ENCODE measurements around the gene ADGRL1. TPM values are rescaled to one million over a fixed set of nuclear protein-coding genes. Genes with fewer than 3 reads are reported as not detected.

Gene ADGRL1
- total RNA-seq, 2 experiments from 2014 or later, result 2.6 to 8.2 TPM

GRCh38 chr19:14136509-14137281 is 69.3 kb downstream of the ADGRL1 start, which contains the start of gene ASF1B:
ASF1B (minus strand) TSS chr19:14136589; CDS start chr19:14136456, 133 bp downstream.
- Histone ChIP-seq H3K9me3 (ENCODE audit: low read length) (no peaks in the 10 kb centered on the region), H3K79me2 (ENCODE audit: insufficient read depth, low read depth, low read length) (peaks cover 52% of the 10 kb centered on the region), H3K36me3 (ENCODE audit: insufficient read depth, low read length) (peaks cover 25% of the 10 kb centered on the region), H2AFZ (ENCODE audit: low read length) (peak within 1 kb of the TSS; percentile 82), H3K9me2 (ENCODE audit: insufficient read depth, low read length) (no peaks in the 10 kb centered on the region), H3K27ac (ENCODE audit: low read depth, low read length, poor library complexity, severe bottlenecking) (peak within 1 kb of the TSS; percentile 85), H3K4me1 (ENCODE audit: insufficient read depth, low read length, poor library complexity, severe bottlenecking) (peaks cover 21% of the 10 kb centered on the region), H3K4me3 (ENCODE audit: low read depth, low read length, poor library complexity, severe bottlenecking) (peak within 1 kb of the TSS; percentile 95), H3K4me2 (ENCODE audit: low read length) (peak within 1 kb of the TSS; percentile 96), H4K20me1 (ENCODE audit: insufficient read depth, low read length) (peaks cover 6% of the 10 kb centered on the region; the same call in 1 of the 2 replicates)
- peak; percentile 100 for DNase-seq (ENCODE audit: low spot score)
- TF ChIP-seq EZH2phosphoT487 (IDR thresholded peaks at IDR 0.05; ENCODE audit: borderline replicate concordance, low read depth, low read length), result no peak
- TF ChIP-seq CTCF (conservative IDR thresholded peaks at IDR 0.05; ENCODE audit: low read length), result peak; percentile 73
- intact Hi-C loops (cut with micrococcal nuclease; ENCODE audit: unreplicated experiment), result loop anchor here (1.0 to 5.0 kb wide), 5 partner anchors 19 to 270 kb away; partner anchors contain the start of gene PRKACA
- CTCF ChIA-PET (ENCODE audit: unreplicated experiment), result interaction anchor here (0.6 to 1.0 kb wide), 4 partner anchors 45 to 293 kb away, joined by 3 to 10 read pairs (median 4); no protein-coding TSS in a partner anchor
- BruUV-seq (replicated peaks), result no TSS peak
- POLR2A ChIA-PET, result interaction anchor here (0.6 to 1.4 kb wide), 10 partner anchors 9 to 344 kb away, joined by 3 to 7 read pairs (median 3); no protein-coding TSS in a partner anchor

GRCh38 chr19:14135985-14136508 is 69.9 kb downstream of the ADGRL1 start:
- Histone ChIP-seq H3K9me2 (ENCODE audit: insufficient read depth, low read length) (no peaks in the 10 kb centered on the region), H3K36me3 (ENCODE audit: insufficient read depth, low read length) (peaks cover 27% of the 10 kb centered on the region), H3K9me3 (ENCODE audit: low read length) (no peaks in the 10 kb centered on the region), H3K27ac (ENCODE audit: low read depth, low read length, poor library complexity, severe bottlenecking) (peak overlapping the region; percentile 85), H3K4me1 (ENCODE audit: insufficient read depth, low read length, poor library complexity, severe bottlenecking) (peaks cover 21% of the 10 kb centered on the region), H4K20me1 (ENCODE audit: insufficient read depth, low read length) (peaks cover 6% of the 10 kb centered on the region; the same call in 1 of the 2 replicates), H3K79me2 (ENCODE audit: insufficient read depth, low read depth, low read length) (peaks cover 53% of the 10 kb centered on the region), H3K4me2 (ENCODE audit: low read length) (peak overlapping the region; percentile 82), H2AFZ (ENCODE audit: low read length) (0 out of 2 replicates have a peak overlapping the region, but pooled peaks have one; percentile 3), H3K4me3 (ENCODE audit: low read depth, low read length, poor library complexity, severe bottlenecking) (peak overlapping the region; percentile 91)
- CTCF ChIA-PET (ENCODE audit: unreplicated experiment), result interaction anchor here (0.6 to 1.0 kb wide), 3 partner anchors 44 to 212 kb away, joined by 3 to 4 read pairs (median 3); no protein-coding TSS in a partner anchor
- no peak for TF ChIP-seq CTCF (conservative IDR thresholded peaks at IDR 0.05; ENCODE audit: low read length)
- no peak for TF ChIP-seq EZH2phosphoT487 (IDR thresholded peaks at IDR 0.05; ENCODE audit: borderline replicate concordance, low read depth, low read length)
- POLR2A ChIA-PET, result interaction anchor here (0.6 to 1.4 kb wide), 6 partner anchors 10 to 345 kb away, joined by 3 to 7 read pairs (median 3); no protein-coding TSS in a partner anchor
- DNase-seq (ENCODE audit: low spot score), result no peak
- intact Hi-C loops (cut with micrococcal nuclease; ENCODE audit: unreplicated experiment), result loop anchor here (1.0 to 5.0 kb wide), 5 partner anchors 19 to 271 kb away; partner anchors contain the start of gene PRKACA
- BruUV-seq (replicated peaks), result no TSS peak

All from OCI-LY7 (cell line).